GM23338 (cell line): ENCODE results near the gene FAAP100. TPM values are rescaled to one million over a fixed set of nuclear protein-coding genes. Genes with fewer than 3 reads are reported as not detected.

Source experiments
- ATAC-seq: fragments of 200-7000 bp; cut with Tn5 transposase; 3 replicates; pipeline ENCODE4 v1.9.1; 2020
- DNase-seq: peaks from one replicate; pipeline ENCODE4 v3.0.0-alpha.2; 2015; ENCODE audit warnings: low spot score
- H2AFZ ChIP-seq: fragments of 200-600 bp; sonication (generic); 2 replicates; pipeline ENCODE4 v1.8.0; 2016; ENCODE audit warnings: antibody characterized with exemption, mild to moderate bottlenecking, moderate library complexity
- H3F3A ChIP-seq: fragments of 200-600 bp; sonication (generic); replicated peaks from 2 replicates; pipeline ENCODE4 v1.8.0; 2017; ENCODE audit warnings: antibody characterized with exemption, mixed run types, low read depth
- H3K27ac ChIP-seq: fragments of 200-600 bp; sonication (generic); 2 replicates; pipeline ENCODE4 v1.6.1; 2016; ENCODE audit warnings: low read depth
- H3K27me3 ChIP-seq: fragments of 200-600 bp; sonication (generic); 2 replicates; pipeline ENCODE4 v1.8.0; 2016; ENCODE audit warnings: mild to moderate bottlenecking, mixed run types, moderate library complexity; ENCODE audit not compliant: insufficient read depth
- H3K36me3 ChIP-seq: fragments of 200-600 bp; sonication (generic); 2 replicates; pipeline ENCODE4 v1.8.0; 2016; ENCODE audit warnings: mild to moderate bottlenecking; ENCODE audit not compliant: insufficient read depth
- H3K4me1 ChIP-seq: fragments of 200-600 bp; sonication (generic); 2 replicates; pipeline ENCODE4 v1.8.0; 2016; ENCODE audit warnings: mild to moderate bottlenecking, moderate library complexity; ENCODE audit not compliant: insufficient read depth
- H3K4me2 ChIP-seq: fragments of 200-600 bp; sonication (generic); 2 replicates; pipeline ENCODE4 v1.7.1; 2017; ENCODE audit warnings: mixed run types
- H3K4me3 ChIP-seq: fragments of 200-600 bp; sonication (generic); 2 replicates; pipeline ENCODE4 v1.6.1; 2016; ENCODE audit warnings: mixed run types
- H3K79me2 ChIP-seq: fragments of 200-600 bp; sonication (generic); replicated peaks from 2 replicates; pipeline ENCODE4 v1.8.0; 2017; ENCODE audit warnings: mild to moderate bottlenecking; ENCODE audit not compliant: insufficient read depth
- H3K9me2 ChIP-seq: fragments of 200-600 bp; sonication (generic); 2 replicates; pipeline ENCODE4 v1.8.0; 2017; ENCODE audit not compliant: insufficient read depth
- H4K20me1 ChIP-seq: fragments of 200-600 bp; sonication (generic); replicated peaks from 2 replicates; pipeline ENCODE4 v1.8.0; 2017; ENCODE audit warnings: mild to moderate bottlenecking; ENCODE audit not compliant: insufficient read depth
- H3K27ac Mint-ChIP-seq: 2 replicates; pipeline ENCODE4 v1.8.0; 2020; ENCODE audit warnings: inconsistent platforms, mild to moderate bottlenecking, moderate library complexity, mixed read lengths
- H3K27me3 Mint-ChIP-seq: 3 replicates; pipeline ENCODE4 v1.8.0; 2022; ENCODE audit warnings: low read depth, mild to moderate bottlenecking, moderate library complexity, mixed read lengths, inconsistent platforms; ENCODE audit not compliant: insufficient read depth, poor library complexity
- H3K36me3 Mint-ChIP-seq: 3 replicates; pipeline ENCODE4 v1.8.0; 2021; ENCODE audit warnings: low read depth, mild to moderate bottlenecking, inconsistent platforms, moderate library complexity, mixed read lengths
- H3K4me1 Mint-ChIP-seq: 3 replicates; pipeline ENCODE4 v1.8.0; 2020; ENCODE audit warnings: mild to moderate bottlenecking, inconsistent platforms, mixed read lengths
- H3K4me3 Mint-ChIP-seq: 3 replicates; pipeline ENCODE4 v1.8.0; 2021; ENCODE audit warnings: moderate library complexity, mild to moderate bottlenecking, inconsistent platforms, mixed read lengths
- H3K9me3 Mint-ChIP-seq: 3 replicates; pipeline ENCODE4 v1.8.0; 2020; ENCODE audit warnings: moderate library complexity, mild to moderate bottlenecking, inconsistent platforms, mixed read lengths
- CTCF ChIP-seq, 2 experiments: fragments of 200-600 bp in 1 of 2; sonication (generic) in 1 of 2; conservative IDR thresholded peaks; 2 replicates each; pipeline versions ENCODE4 v1.5.1 to v1.6.1; 2016 to 2017; ENCODE audit warnings: antibody characterized with exemption in 2 of 2, low read depth in 2 of 2, mild to moderate bottlenecking in 2 of 2, moderate library complexity in 1 of 2
- EZH2 ChIP-seq: fragments of 200-600 bp; sonication (generic); IDR thresholded peaks from one replicate; pipeline ENCODE4 v1.8.0; 2017; ENCODE audit warnings: antibody characterized with exemption, mild to moderate bottlenecking, low read depth; ENCODE audit not compliant: unreplicated experiment
- EZH2phosphoT487 ChIP-seq: fragments of 200-600 bp; sonication (generic); IDR thresholded peaks from one replicate; pipeline ENCODE4 v1.8.1; 2018; ENCODE audit warnings: antibody characterized with exemption; ENCODE audit not compliant: unreplicated experiment
- JUNB ChIP-seq: IDR thresholded peaks from one replicate; pipeline ENCODE4 v1.6.1; 2016; ENCODE audit warnings: antibody characterized with exemption; ENCODE audit not compliant: unreplicated experiment
- NANOG ChIP-seq: IDR thresholded peaks from 2 replicates; pipeline ENCODE4 v1.6.1; 2016; ENCODE audit warnings: antibody characterized with exemption, borderline replicate concordance
- POLR2AphosphoS5 ChIP-seq: IDR thresholded peaks from 2 replicates; pipeline ENCODE4 v1.6.1; 2016; ENCODE audit warnings: antibody characterized with exemption, low read depth
- REST ChIP-seq: IDR thresholded peaks from one replicate; pipeline ENCODE4 v1.6.1; 2018; ENCODE audit warnings: antibody characterized with exemption; ENCODE audit not compliant: unreplicated experiment
- STAT1 ChIP-seq: IDR thresholded peaks from one replicate; pipeline ENCODE4 v1.6.1; 2016; ENCODE audit warnings: antibody characterized with exemption; ENCODE audit not compliant: unreplicated experiment
- ZNF114 ChIP-seq: fragments of 250-450 bp; sonication (Bioruptor Pico); IDR thresholded peaks from 2 replicates; pipeline ENCODE4 v1.5.0; 2020; ENCODE audit warnings: mild to moderate bottlenecking, moderate library complexity
- ZNF331 ChIP-seq: fragments of 250-450 bp; sonication (Bioruptor Pico); IDR thresholded peaks from 2 replicates; pipeline ENCODE4 v1.5.0; 2020; ENCODE audit warnings: low read depth, mild to moderate bottlenecking, moderate library complexity
- polyA plus RNA-seq: library from polyadenylated mRNA; unstranded; fragments of >200 nt; fragmentation: Nextera tagmentation; extraction: Ambion mirVana; gene quantifications from 2 replicates; pipeline ENCODE4 v1.2.1, GENCODE V29; 2016
- total RNA-seq: library from RNA; depleted of rRNA; stranded (reverse); fragments of >200 nt; shearing (Covaris generic); gene quantifications from 2 replicates; pipeline ENCODE4 v1.2.3, GENCODE V29; 2014

FAAP100 gene
- total and polyA plus RNA-seq, 2 experiments from 2014 or later: 16.0 to 50.5 TPM

GRCh38 chr17:81558941-81559806 is 7.0 kb upstream of the FAAP100 start:
- Mint-ChIP-seq H3K27ac (no peak overlapping the region), H3K36me3 (peaks cover 54% of the 10 kb centered on the region)
- H3K27ac ChIP-seq: no peak overlapping the region

GRCh38 chr17:81558115-81558468 is 5.9 kb upstream of the FAAP100 start:
- ATAC-seq: no peak
- Histone ChIP-seq H3F3A (peaks cover 12% of the 10 kb centered on the region), H3K79me2 (no peaks in the 10 kb centered on the region), H3K36me3 (peaks cover 14% of the 10 kb centered on the region), H4K20me1 (no peaks in the 10 kb centered on the region), H3K4me3 (no peak overlapping the region), H3K27me3 (no peaks in the 10 kb centered on the region), H3K9me2 (no peaks in the 10 kb centered on the region), H2AFZ (no peak overlapping the region), H3K27ac (no peak overlapping the region), H3K4me2 (no peak overlapping the region), H3K4me1 (peaks cover 8% of the 10 kb centered on the region; the same call in 1 of the 2 replicates)
- Mint-ChIP-seq H3K36me3 (peaks cover 49% of the 10 kb centered on the region), H3K27ac (no peak overlapping the region), H3K4me3 (no peak overlapping the region), H3K9me3 (no peaks in the 10 kb centered on the region), H3K4me1 (peaks cover 16% of the 10 kb centered on the region), H3K27me3 (peaks cover 20% of the 10 kb centered on the region)
- DNase-seq: no peak
- TF ChIP-seq CTCF (conservative IDR thresholded peaks at IDR 0.05; ENCODE audit: low read depth in 2 of 2) (no peak), ZNF331 (CRISPR knock-in tag) (no peak), REST (no peak), EZH2phosphoT487 (no peak), NANOG (no peak), EZH2 (no peak), STAT1 (no peak), ZNF114 (CRISPR knock-in tag) (no peak), POLR2AphosphoS5 (no peak)

More at GRCh38 chr17:81558941-81559806, 7.0 kb upstream of the FAAP100 start:
- TF ChIP-seq ZNF114 (CRISPR knock-in tag): no peak
- peak; percentile 14 to 47; a peak in 3 of 4 replicates for TF ChIP-seq CTCF (conservative IDR thresholded peaks at IDR 0.05; ENCODE audit: low read depth in 2 of 2)
- TF ChIP-seq NANOG: no peak
- no peak for TF ChIP-seq JUNB
- no peak overlapping the region for H3K4me2 ChIP-seq
- H3K4me1 ChIP-seq: no peaks in the 10 kb centered on the region; the same call in 1 of the 2 replicates
- peaks cover 18% of the 10 kb centered on the region for H3K36me3 ChIP-seq
- no peaks in the 10 kb centered on the region for H3K9me2 ChIP-seq
- H3F3A ChIP-seq: peaks cover 1% of the 10 kb centered on the region; the same call in 1 of the 2 replicates
- no peaks in the 10 kb centered on the region for H3K27me3 ChIP-seq
- Mint-ChIP-seq H3K9me3 (no peaks in the 10 kb centered on the region), H3K4me3 (no peak overlapping the region), H3K4me1 (peaks cover 6% of the 10 kb centered on the region), H3K27me3 (peaks cover 19% of the 10 kb centered on the region)
- H3K79me2 ChIP-seq: no peaks in the 10 kb centered on the region
- H2AFZ ChIP-seq: no peak overlapping the region
- peak; percentile 89 for ATAC-seq
- H3K4me3 ChIP-seq: no peak overlapping the region
- DNase-seq: peak; percentile 61
- peaks cover 4% of the 10 kb centered on the region; the same call in 1 of the 2 replicates for H4K20me1 ChIP-seq
